Ishikawa (cell line): Measurements from ENCODE around the gene S100A1.

Experiments
- CEBPB ChIP-seq: IDR thresholded peaks from 2 replicates; pipeline ENCODE4 v1.6.1; 2012
- CREB1 ChIP-seq: IDR thresholded peaks from 2 replicates; pipeline ENCODE4 v1.6.1; 2012; ENCODE audit warnings: low read depth
- EGR1 ChIP-seq: IDR thresholded peaks from 2 replicates; pipeline ENCODE4 v1.6.1; 2012
- MAX ChIP-seq: IDR thresholded peaks from 2 replicates; pipeline ENCODE4 v1.6.1; 2012
- RAD21 ChIP-seq: IDR thresholded peaks from 2 replicates; pipeline ENCODE4 v1.6.1; 2012; ENCODE audit warnings: low read depth
- REST ChIP-seq: IDR thresholded peaks from 2 replicates; pipeline ENCODE4 v1.6.1; 2012; ENCODE audit warnings: low read depth, mild to moderate bottlenecking
- TAF1 ChIP-seq: IDR thresholded peaks from 2 replicates; pipeline ENCODE4 v1.6.1; 2012; ENCODE audit warnings: low read depth, mild to moderate bottlenecking
- TCF12 ChIP-seq: IDR thresholded peaks from 2 replicates; pipeline ENCODE4 v1.6.1; 2012; ENCODE audit warnings: low read depth
- TEAD4 ChIP-seq: IDR thresholded peaks from 2 replicates; pipeline ENCODE4 v1.6.1; 2012
- USF1 ChIP-seq: IDR thresholded peaks from 2 replicates; pipeline ENCODE4 v1.6.1; 2012
- YY1 ChIP-seq: IDR thresholded peaks from 2 replicates; pipeline ENCODE4 v1.6.1; 2012; ENCODE audit warnings: low read depth

- no peak for TF ChIP-seq TCF12
- no peak for TF ChIP-seq CREB1
- no peak for TF ChIP-seq REST
- no peak for TF ChIP-seq TAF1
- TF ChIP-seq RAD21: no peak
- TF ChIP-seq CEBPB: no peak
- TF ChIP-seq MAX: no peak
- TF ChIP-seq YY1: no peak
- TF ChIP-seq TEAD4: no peak
- TF ChIP-seq EGR1: no peak
- no peak for TF ChIP-seq USF1
Measured at GRCh38 chr1:153619171-153619570, 9.1 kb upstream of the S100A1 start.
